Keratinocyte (primary cell): ENCODE results near the gene PDE1C. TPM values are rescaled to one million over a fixed set of nuclear protein-coding genes. Genes with fewer than 3 reads are reported as not detected.

ENCODE experiments used
- DNase-seq: peaks from one replicate; pipeline ENCODE4 v3.0.0-alpha.2; 2011; ENCODE audit warnings: low read depth, missing footprints, low spot score
- FAIRE-seq: peaks from 2 replicates; lab custom pipeline; 2011; peaks lifted over from hg19 to GRCh38; lab: Jason Lieb, UNC
- H2AFZ ChIP-seq: 2 replicates; pipeline ENCODE4 v1.6.0; 2012; ENCODE audit warnings: low read length, control low read depth, inconsistent platforms; ENCODE audit not compliant: control insufficient read depth
- H3K27ac ChIP-seq: 2 replicates; pipeline ENCODE4 v1.5.1; 2011; ENCODE audit warnings: low read length; ENCODE audit not compliant: control insufficient read depth, insufficient read depth
- H3K27me3 ChIP-seq: 3 replicates; pipeline ENCODE4 v1.6.0; 2011; ENCODE audit warnings: low read length; ENCODE audit not compliant: control insufficient read depth, insufficient read depth; ENCODE audit errors: extremely low read depth
- H3K36me3 ChIP-seq, 2 experiments: 2 replicates in 1 of 2; 3 replicates in 1 of 2; pipeline ENCODE4 v1.5.1; 2011; ENCODE audit warnings: low read length in 2 of 2, mild to moderate bottlenecking in 1 of 2; ENCODE audit not compliant: control insufficient read depth in 2 of 2, insufficient read depth in 2 of 2; ENCODE audit errors: extremely low read depth in 1 of 2
- H3K4me1 ChIP-seq: 3 replicates; pipeline ENCODE4 v1.5.1; 2011; ENCODE audit warnings: low read length; ENCODE audit not compliant: control insufficient read depth, insufficient read depth; ENCODE audit errors: extremely low read depth
- H3K4me2 ChIP-seq: 3 replicates; pipeline ENCODE4 v1.6.0; 2011; ENCODE audit warnings: low read depth, low read length; ENCODE audit not compliant: control insufficient read depth, insufficient read depth; ENCODE audit errors: extremely low read depth
- H3K4me3 ChIP-seq, 3 experiments: fragments of 200-600 bp in 1 of 3; sonication (generic) in 1 of 3; 2 replicates in 2 of 3; 3 replicates in 1 of 3; pipeline ENCODE4 v1.5.1; 2011 to 2016; ENCODE audit warnings: low read length in 3 of 3, mild to moderate bottlenecking in 3 of 3, control low read depth in 2 of 3, inconsistent platforms in 1 of 3, low read depth in 1 of 3, mixed read lengths in 1 of 3, mixed run types in 1 of 3, moderate library complexity in 1 of 3; ENCODE audit not compliant: control insufficient read depth in 2 of 3, insufficient read depth in 2 of 3; ENCODE audit errors: extremely low read depth in 1 of 3
- H3K79me2 ChIP-seq: 2 replicates; pipeline ENCODE4 v1.6.0; 2012; ENCODE audit warnings: low read length; ENCODE audit not compliant: control insufficient read depth, insufficient read depth
- H3K9ac ChIP-seq: 3 replicates; pipeline ENCODE4 v1.6.0; 2011; ENCODE audit warnings: low read length; ENCODE audit not compliant: control insufficient read depth, insufficient read depth; ENCODE audit errors: extremely low read depth
- H3K9me1 ChIP-seq: 3 replicates; pipeline ENCODE4 v1.6.0; 2011; ENCODE audit warnings: low read length; ENCODE audit not compliant: control insufficient read depth, insufficient read depth; ENCODE audit errors: extremely low read depth
- H3K9me3 ChIP-seq: 2 replicates; pipeline ENCODE4 v1.5.1; 2012; ENCODE audit warnings: low read depth, low read length; ENCODE audit not compliant: control insufficient read depth
- H4K20me1 ChIP-seq: 3 replicates; pipeline ENCODE4 v1.6.0; 2011; ENCODE audit warnings: low read length; ENCODE audit not compliant: control insufficient read depth, insufficient read depth; ENCODE audit errors: extremely low read depth
- CTCF ChIP-seq, 3 experiments: IDR thresholded peaks in 1 of 3; conservative IDR thresholded peaks in 1 of 3; optimal IDR thresholded peaks in 1 of 3; 2 replicates in 2 of 3; 3 replicates in 1 of 3; pipeline versions ENCODE3 to v1.5.1; 2011; ENCODE audit warnings: low read length in 3 of 3, mild to moderate bottlenecking in 3 of 3, moderate library complexity in 2 of 3, control low read depth in 1 of 3, inconsistent platforms in 1 of 3; ENCODE audit not compliant: insufficient read depth in 2 of 3; ENCODE audit errors: extremely low read depth in 1 of 3
- EZH2 ChIP-seq: IDR thresholded peaks from one replicate; pipeline ENCODE4 v1.6.1; 2012; ENCODE audit warnings: inconsistent platforms, mild to moderate bottlenecking, low read length, moderate library complexity
- dilution Hi-C: fragments of 300-500 bp; cut with MboI; formaldehyde crosslinking; loops from one replicate; pipeline ENCODE4 v1.7.0; 2020; ENCODE audit warnings: low sequenced_read_pairs; ENCODE audit not compliant: extremely low pct_ligation_motif_present
- polyA plus RNA-seq, 5 experiments: library from polyadenylated mRNA; depleted of rRNA in 3 of 5; stranded (reverse) in 3 of 5; stranded (forward) in 1 of 5; unstranded in 1 of 5; fragments of >200 nt; gene quantifications; 1 replicate in 1 of 5; 2 replicates in 3 of 5; 3 replicates in 1 of 5; pipeline versions ENCODE4 v1.2.1 to v1.2.3, GENCODE V29; 2011 to 2012; ENCODE audit warnings: missing spikeins in 2 of 5, low read depth in 1 of 5, low replicate concordance in 1 of 5

The PDE1C gene
- polyA plus RNA-seq, 1 donor (not counting 4 experiments of a cell fraction or from before 2014, with no cell fraction given) = 2.5 TPM

- Histone ChIP-seq H3K27ac (no peak overlapping the region), H3K9ac (no peak overlapping the region), H3K9me1 (no peaks in the 10 kb centered on the region), H3K79me2 (no peaks in the 10 kb centered on the region), H4K20me1 (no peaks in the 10 kb centered on the region), H2AFZ (no peak overlapping the region), H3K9me3 (no peaks in the 10 kb centered on the region), H3K4me2 (no peak overlapping the region), H3K27me3 (no peaks in the 10 kb centered on the region), H3K36me3 (no peaks in the 10 kb centered on the region), H3K4me1 (no peaks in the 10 kb centered on the region), H3K4me3 (no peak overlapping the region)
- dilution Hi-C loops = no loop called here
- DNase-seq = no peak
- no peak for TF ChIP-seq EZH2
- TF ChIP-seq CTCF (optimal IDR thresholded peaks at IDR 0.05 in 1 of 3, IDR thresholded peaks at IDR 0.05 in 1 of 3, conservative IDR thresholded peaks at IDR 0.05 in 1 of 3; ENCODE audit: extremely low read depth in 1 of 3, insufficient read depth in 2 of 3, low read length in 3 of 3) = no peak
- FAIRE-seq = no peak
Measured at GRCh38 chr7:32023376-32023775, 46.8 kb downstream of the PDE1C start.

GRCh38 chr7:32022966-32023365, 47.2 kb downstream of the PDE1C start:
- Histone ChIP-seq H3K36me3 (no peaks in the 10 kb centered on the region), H3K79me2 (no peaks in the 10 kb centered on the region), H3K4me3 (no peak overlapping the region), H4K20me1 (no peaks in the 10 kb centered on the region), H3K27ac (no peak overlapping the region), H3K4me1 (no peaks in the 10 kb centered on the region), H3K9me1 (no peaks in the 10 kb centered on the region), H2AFZ (no peak overlapping the region), H3K9me3 (no peaks in the 10 kb centered on the region), H3K27me3 (no peaks in the 10 kb centered on the region), H3K9ac (no peak overlapping the region), H3K4me2 (no peak overlapping the region)
- TF ChIP-seq EZH2 (no peak), CTCF (optimal IDR thresholded peaks at IDR 0.05 in 1 of 3, IDR thresholded peaks at IDR 0.05 in 1 of 3, conservative IDR thresholded peaks at IDR 0.05 in 1 of 3; ENCODE audit: extremely low read depth in 1 of 3, insufficient read depth in 2 of 3, low read length in 3 of 3) (no peak)
- DNase-seq (no peak), FAIRE-seq (peak; percentile 55)
- dilution Hi-C loops = no loop called here
